HEK293 (cell line): ENCODE results near the gene KRTAP6-3.

ENCODE experiments used
- CTCF ChIA-PET: fragments of 350-600 bp; formaldehyde crosslinking; extraction: SDS; loops from one replicate; lab custom pipeline; 2021; ENCODE audit warnings: antibody characterized with exemption; lab: Yijun Ruan, JAX
- POLR2A ChIA-PET: fragments of 300-600 bp; formaldehyde crosslinking; extraction: SDS; loops from one replicate; lab custom pipeline; 2020; ENCODE audit warnings: antibody characterized with exemption, inconsistent platforms; lab: Yijun Ruan, JAX
- H3K27ac ChIP-seq: fragments of 200-500 bp; sonication (Bioruptor generic); 2 replicates; pipeline ENCODE4 v1.5.1; 2014; ENCODE audit warnings: low read depth, low read length, control low read depth, inconsistent platforms; ENCODE audit errors: extremely low read depth
- H3K36me3 ChIP-seq, 2 experiments: fragments of 200-500 bp in 1 of 2; sonication (Bioruptor generic) in 1 of 2; 1 replicate in 1 of 2; 2 replicates in 1 of 2; pipeline ENCODE4 v1.5.1; 2014 to 2017; ENCODE audit warnings: inconsistent platforms in 2 of 2, low read length in 2 of 2; ENCODE audit not compliant: control insufficient read depth in 2 of 2, insufficient read depth in 1 of 2
- H3K4me1 ChIP-seq: fragments of 200-500 bp; sonication (Bioruptor generic); 2 replicates; pipeline ENCODE4 v1.5.1; 2014; ENCODE audit warnings: mild to moderate bottlenecking, low read length, inconsistent platforms; ENCODE audit not compliant: control insufficient read depth, insufficient read depth
- H3K4me3 ChIP-seq: 2 replicates; pipeline ENCODE4 v1.5.1; 2011; ENCODE audit warnings: low read depth, mild to moderate bottlenecking, control low read depth, low read length, moderate library complexity
- H3K9me3 ChIP-seq: fragments of 200-500 bp; sonication (Bioruptor generic); 2 replicates; pipeline ENCODE4 v1.5.1; 2014; ENCODE audit warnings: low read depth, low read length, inconsistent platforms; ENCODE audit not compliant: control insufficient read depth, insufficient read depth
- ATF2 ChIP-seq: fragments of 450-650 bp; formaldehyde crosslinking; IDR thresholded peaks from 2 replicates; pipeline ENCODE4 v1.5.1; 2016; ENCODE audit warnings: missing biosample characterization, missing genetic modification characterization, low read depth
- BCL11B ChIP-seq: fragments of 450-650 bp; formaldehyde crosslinking; IDR thresholded peaks from 2 replicates; pipeline ENCODE4 v1.5.1; 2016; ENCODE audit warnings: low read depth, missing biosample characterization, missing genetic modification characterization
- HIC1 ChIP-seq: fragments of 450-650 bp; formaldehyde crosslinking; IDR thresholded peaks from 2 replicates; pipeline ENCODE4 v1.5.1; 2016; ENCODE audit warnings: missing biosample characterization, missing genetic modification characterization
- KLF1 ChIP-seq: fragments of 450-650 bp; formaldehyde crosslinking; IDR thresholded peaks from 2 replicates; pipeline ENCODE4 v1.5.1; 2016; ENCODE audit warnings: missing biosample characterization, missing genetic modification characterization
- PBX3 ChIP-seq: sonication (generic); formaldehyde crosslinking; IDR thresholded peaks from 2 replicates; pipeline ENCODE4 v1.8.1; 2022; ENCODE audit warnings: mild to moderate bottlenecking, moderate library complexity, missing genetic modification reagents
- PRDM10 ChIP-seq: fragments of 450-650 bp; formaldehyde crosslinking; IDR thresholded peaks from 2 replicates; pipeline ENCODE4 v1.5.1; 2016; ENCODE audit warnings: missing biosample characterization, missing genetic modification characterization
- RBAK ChIP-seq: fragments of 450-650 bp; formaldehyde crosslinking; IDR thresholded peaks from 2 replicates; pipeline ENCODE4 v1.5.1; 2016; ENCODE audit warnings: missing biosample characterization, missing genetic modification characterization
- SETDB1 ChIP-seq: IDR thresholded peaks from one replicate; pipeline ENCODE4 v1.6.1; 2017; ENCODE audit warnings: mild to moderate bottlenecking, low read length, moderate library complexity, mixed read lengths; ENCODE audit not compliant: insufficient read length
- SP7 ChIP-seq: fragments of 450-650 bp; formaldehyde crosslinking; IDR thresholded peaks from 2 replicates; pipeline ENCODE4 v1.5.1; 2016; ENCODE audit warnings: missing biosample characterization, missing genetic modification characterization
- TCF7L2 ChIP-seq: IDR thresholded peaks from 2 replicates; pipeline ENCODE4 v1.6.1; 2011; ENCODE audit warnings: low read depth, mild to moderate bottlenecking, inconsistent platforms, low read length, moderate library complexity, borderline replicate concordance
- ZBTB1 ChIP-seq: fragments of 450-650 bp; formaldehyde crosslinking; IDR thresholded peaks from 2 replicates; pipeline ENCODE4 v1.5.1; 2016; ENCODE audit warnings: missing biosample characterization, missing genetic modification characterization
- ZFP41 ChIP-seq: fragments of 450-650 bp; formaldehyde crosslinking; IDR thresholded peaks from 2 replicates; pipeline ENCODE4 v1.5.1; 2016; ENCODE audit warnings: missing biosample characterization, missing genetic modification characterization, borderline replicate concordance
- ZNF112 ChIP-seq: fragments of 450-650 bp; formaldehyde crosslinking; IDR thresholded peaks from 2 replicates; pipeline ENCODE4 v1.5.0; 2017; ENCODE audit warnings: missing biosample characterization, missing genetic modification characterization
- ZNF140 ChIP-seq: fragments of 450-650 bp; formaldehyde crosslinking; IDR thresholded peaks from 2 replicates; pipeline ENCODE4 v1.5.1; 2016; ENCODE audit warnings: missing biosample characterization, missing genetic modification characterization
- ZNF157 ChIP-seq: fragments of 450-650 bp; formaldehyde crosslinking; IDR thresholded peaks from 2 replicates; pipeline ENCODE4 v1.5.1; 2016; ENCODE audit warnings: missing biosample characterization, missing genetic modification characterization
- ZNF175 ChIP-seq: fragments of 450-650 bp; formaldehyde crosslinking; IDR thresholded peaks from 2 replicates; pipeline ENCODE4 v1.5.1; 2016; ENCODE audit warnings: missing biosample characterization, missing genetic modification characterization
- ZNF335 ChIP-seq: fragments of 450-650 bp; formaldehyde crosslinking; conservative IDR thresholded peaks from 2 replicates; pipeline ENCODE4 v1.5.1; 2016; ENCODE audit warnings: missing biosample characterization, missing genetic modification characterization
- ZNF362 ChIP-seq: fragments of 450-650 bp; formaldehyde crosslinking; IDR thresholded peaks from 2 replicates; pipeline ENCODE4 v1.5.1; 2016; ENCODE audit warnings: missing biosample characterization, missing genetic modification characterization
- ZNF473 ChIP-seq: fragments of 450-650 bp; formaldehyde crosslinking; IDR thresholded peaks from 2 replicates; pipeline ENCODE4 v1.5.1; 2017; ENCODE audit warnings: missing biosample characterization, missing genetic modification characterization
- ZNF501 ChIP-seq: fragments of 450-650 bp; formaldehyde crosslinking; IDR thresholded peaks from 2 replicates; pipeline ENCODE4 v1.5.1; 2016; ENCODE audit warnings: missing biosample characterization, missing genetic modification characterization
- ZNF549 ChIP-seq: fragments of 450-650 bp; IDR thresholded peaks from 2 replicates; pipeline ENCODE4 v1.5.1; 2018; ENCODE audit warnings: missing biosample characterization, missing genetic modification characterization, mild to moderate bottlenecking, inconsistent platforms, moderate library complexity
- ZNF555 ChIP-seq: fragments of 450-650 bp; formaldehyde crosslinking; conservative IDR thresholded peaks from 2 replicates; pipeline ENCODE4 v1.5.1; 2017; ENCODE audit warnings: missing biosample characterization, mild to moderate bottlenecking, missing genetic modification characterization, inconsistent platforms
- ZNF580 ChIP-seq: fragments of 450-650 bp; formaldehyde crosslinking; IDR thresholded peaks from 2 replicates; pipeline ENCODE4 v1.5.1; 2016; ENCODE audit warnings: missing biosample characterization, missing genetic modification characterization
- ZNF626 ChIP-seq: fragments of 450-650 bp; sonication (Bioruptor Pico); formaldehyde crosslinking; IDR thresholded peaks from 2 replicates; pipeline ENCODE4 v1.5.1; 2018; ENCODE audit warnings: missing biosample characterization, missing genetic modification characterization, inconsistent platforms
- ZSCAN23 ChIP-seq: fragments of 450-650 bp; formaldehyde crosslinking; IDR thresholded peaks from 2 replicates; pipeline ENCODE4 v1.5.1; 2016; ENCODE audit warnings: missing biosample characterization, missing genetic modification characterization
- ZSCAN4 ChIP-seq: fragments of 450-650 bp; formaldehyde crosslinking; IDR thresholded peaks from 2 replicates; pipeline ENCODE4 v1.5.1; 2017; ENCODE audit warnings: missing biosample characterization, missing genetic modification characterization

The KRTAP6-3 gene

GRCh38 chr21:30598802-30599201 lies 6.6 kb downstream of the KRTAP6-3 start, which contains the start of gene KRTAP6-2:
KRTAP6-2 (minus strand) TSS chr21:30598902; CDS start chr21:30598874, 28 bp downstream.
- Histone ChIP-seq H3K36me3 (no peaks in the 10 kb centered on the region), H3K9me3 (no peaks in the 10 kb centered on the region), H3K27ac (no peak within 1 kb of the TSS)
- TF ChIP-seq ATF2 (tag by site-specific recombination) (no peak), ZNF175 (no peak), ZSCAN23 (no peak), HIC1 (tag by site-specific recombination) (no peak), SETDB1 (no peak), TCF7L2 (no peak), ZNF140 (tag by site-specific recombination) (no peak), ZFP41 (no peak), ZNF335 (tag by site-specific recombination) (no peak), ZNF549 (tag by site-specific recombination) (no peak), SP7 (tag by site-specific recombination) (no peak), ZNF626 (tag by site-specific recombination) (no peak)
- TF ChIP-seq, all 188 proteins: peak for 0
- ChIA-PET CTCF (no interaction called here), POLR2A (no interaction called here)
- Histone ChIP-seq H3K4me1 (no peaks in the 10 kb centered on the region), H3K4me3 (no peak within 1 kb of the TSS)

GRCh38 chr21:30600787-30601186 lies 8.5 kb downstream of the KRTAP6-3 start, which contains the start of gene KRTAP22-1:
KRTAP22-1 (plus strand) TSS chr21:30601087.
- no peaks in the 10 kb centered on the region for H3K9me3 ChIP-seq
- CTCF ChIA-PET: no interaction called here
- H3K4me1 ChIP-seq: no peaks in the 10 kb centered on the region
- H3K4me3 ChIP-seq: no peak within 1 kb of the TSS
- POLR2A ChIA-PET: no interaction called here
- no peaks in the 10 kb centered on the region for H3K36me3 ChIP-seq
- H3K27ac ChIP-seq: no peak within 1 kb of the TSS
- TF ChIP-seq ZNF580 (tag by site-specific recombination) (no peak), KLF1 (tag by site-specific recombination) (no peak), ZSCAN4 (no peak), RBAK (tag by site-specific recombination) (no peak), ZNF157 (no peak), PBX3 (CRISPR knock-in tag) (no peak), ZNF501 (tag by site-specific recombination) (no peak), ZNF555 (tag by site-specific recombination) (no peak), ZBTB1 (tag by site-specific recombination) (no peak), BCL11B (tag by site-specific recombination) (no peak), PRDM10 (tag by site-specific recombination) (no peak), ZNF112 (tag by site-specific recombination) (no peak), ZNF362 (tag by site-specific recombination) (no peak), ZNF473 (tag by site-specific recombination) (no peak)
